ENCODE data around the gene POLR1D.

DNA sequence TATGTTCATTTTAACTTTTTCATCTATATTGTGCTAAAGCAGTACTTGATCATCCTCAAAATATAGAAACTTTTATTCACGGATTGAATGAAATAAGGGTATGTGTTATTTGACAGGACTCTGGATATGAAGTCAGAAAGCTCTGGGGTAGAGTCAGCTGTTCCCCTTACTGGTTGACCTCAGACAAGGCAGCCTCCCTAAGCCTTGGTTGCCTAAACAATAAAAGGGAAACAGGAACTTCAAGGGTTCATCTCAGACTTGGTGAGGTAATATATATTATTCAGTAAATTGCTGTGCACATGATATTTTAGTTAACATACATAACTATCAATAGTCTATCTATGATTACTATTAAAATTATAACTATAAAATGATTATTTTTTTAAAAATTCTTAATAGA is 13.6 kb downstream of the POLR1D start:
- TF ChIP-seq POLR2A (IDR thresholded peaks at IDR 0.05; ENCODE audit: extremely low read depth, insufficient read length), result no peak
- TF ChIP-seq, protein P1, sequence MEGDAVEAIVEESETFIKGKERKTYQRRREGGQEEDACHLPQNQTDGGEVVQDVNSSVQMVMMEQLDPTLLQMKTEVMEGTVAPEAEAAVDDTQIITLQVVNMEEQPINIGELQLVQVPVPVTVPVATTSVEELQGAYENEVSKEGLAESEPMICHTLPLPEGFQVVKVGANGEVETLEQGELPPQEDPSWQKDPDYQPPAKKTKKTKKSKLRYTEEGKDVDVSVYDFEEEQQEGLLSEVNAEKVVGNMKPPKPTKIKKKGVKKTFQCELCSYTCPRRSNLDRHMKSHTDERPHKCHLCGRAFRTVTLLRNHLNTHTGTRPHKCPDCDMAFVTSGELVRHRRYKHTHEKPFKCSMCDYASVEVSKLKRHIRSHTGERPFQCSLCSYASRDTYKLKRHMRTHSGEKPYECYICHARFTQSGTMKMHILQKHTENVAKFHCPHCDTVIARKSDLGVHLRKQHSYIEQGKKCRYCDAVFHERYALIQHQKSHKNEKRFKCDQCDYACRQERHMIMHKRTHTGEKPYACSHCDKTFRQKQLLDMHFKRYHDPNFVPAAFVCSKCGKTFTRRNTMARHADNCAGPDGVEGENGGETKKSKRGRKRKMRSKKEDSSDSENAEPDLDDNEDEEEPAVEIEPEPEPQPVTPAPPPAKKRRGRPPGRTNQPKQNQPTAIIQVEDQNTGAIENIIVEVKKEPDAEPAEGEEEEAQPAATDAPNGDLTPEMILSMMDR (IDR thresholded peaks at IDR 0.05; ENCODE audit: low read depth, low read length), result no peak
- TF ChIP-seq, protein P2, sequence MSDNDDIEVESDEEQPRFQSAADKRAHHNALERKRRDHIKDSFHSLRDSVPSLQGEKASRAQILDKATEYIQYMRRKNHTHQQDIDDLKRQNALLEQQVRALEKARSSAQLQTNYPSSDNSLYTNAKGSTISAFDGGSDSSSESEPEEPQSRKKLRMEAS (IDR thresholded peaks at IDR 0.05; ENCODE audit: low read depth, low read length), result no peak

Data from NB4 (cell line).